SU-DHL-6 (cell line): ENCODE results near the gene PLA2G6.

Experiments used
- H2AFZ ChIP-seq: fragments of 200-600 bp; sonication (generic); 2 replicates; pipeline ENCODE4 v1.6.1; 2014; ENCODE audit warnings: low read depth, mild to moderate bottlenecking, moderate library complexity, mixed read lengths, antibody characterized with exemption, low read length; ENCODE audit not compliant: severe bottlenecking
- H3F3A ChIP-seq: fragments of 200-600 bp; shearing (Covaris generic); 2 replicates; pipeline ENCODE4 v1.6.0; 2016; ENCODE audit warnings: antibody characterized with exemption, mild to moderate bottlenecking; ENCODE audit not compliant: insufficient read depth
- H3K27ac ChIP-seq: fragments of 200-600 bp; sonication (generic); 2 replicates; pipeline ENCODE4 v1.5.1; 2016; ENCODE audit warnings: low read depth, mild to moderate bottlenecking, low read length, moderate library complexity, mixed read lengths
- H3K27me3 ChIP-seq: fragments of 200-600 bp; sonication (generic), shearing (Covaris generic); 2 replicates; pipeline ENCODE4 v1.6.0; 2014; ENCODE audit warnings: mild to moderate bottlenecking, low read length
- H3K36me3 ChIP-seq: fragments of 200-600 bp; sonication (generic); 2 replicates; pipeline ENCODE4 v1.6.1; 2014; ENCODE audit warnings: mild to moderate bottlenecking, low read length, mixed read lengths
- H3K4me2 ChIP-seq: fragments of 300-600, 200-600 bp; shearing (Covaris generic), sonication (generic); 2 replicates; pipeline ENCODE4 v1.6.0; 2014; ENCODE audit warnings: low read length, low read depth, mild to moderate bottlenecking; ENCODE audit not compliant: poor library complexity, severe bottlenecking
- H3K4me3 ChIP-seq: fragments of 200-600 bp; sonication (generic); 2 replicates; pipeline ENCODE4 v1.5.1; 2014; ENCODE audit warnings: antibody characterized with exemption, low read length, mild to moderate bottlenecking, mixed read lengths; ENCODE audit not compliant: insufficient read depth, poor library complexity, severe bottlenecking
- H3K79me2 ChIP-seq: fragments of 200-600 bp; sonication (generic); 2 replicates; pipeline ENCODE4 v1.6.1; 2014; ENCODE audit warnings: mild to moderate bottlenecking, low read length, moderate library complexity; ENCODE audit not compliant: insufficient read depth
- H3K9ac ChIP-seq: fragments of 200-600 bp; sonication (generic); 2 replicates; pipeline ENCODE4 v1.7.0; 2014; ENCODE audit warnings: mild to moderate bottlenecking, low read length
- H3K9me2 ChIP-seq: fragments of 200-600 bp; sonication (generic); replicated peaks from 2 replicates; pipeline ENCODE4 v1.6.1; 2014; ENCODE audit warnings: low read length; ENCODE audit not compliant: insufficient read depth
- H3K9me3 ChIP-seq: fragments of 200-600 bp; sonication (generic); 2 replicates; pipeline ENCODE4 v1.6.1; 2014; ENCODE audit warnings: low read length, mixed read lengths; ENCODE audit not compliant: insufficient read depth
- H4K20me1 ChIP-seq: fragments of 200-600 bp; sonication (generic); 2 replicates; pipeline ENCODE4 v1.6.1; 2014; ENCODE audit warnings: low read depth, mild to moderate bottlenecking, antibody characterized with exemption, low read length, moderate library complexity, mixed read lengths
- EZH2phosphoT487 ChIP-seq: fragments of 200-600 bp; sonication (generic), shearing (Covaris generic); conservative IDR thresholded peaks from 2 replicates; pipeline ENCODE4 v1.6.1; 2018; ENCODE audit warnings: mild to moderate bottlenecking, antibody characterized with exemption, low read length, moderate library complexity, mixed read lengths
- TF ChIP-seq, protein P1 (sequence below): fragments of 200-600 bp; sonication (generic); IDR thresholded peaks from one replicate; pipeline ENCODE4 v1.5.1; 2017; ENCODE audit warnings: antibody characterized with exemption, mild to moderate bottlenecking, low read length, moderate library complexity; ENCODE audit not compliant: insufficient read depth, poor library complexity, severe bottlenecking

Gene PLA2G6

DNA sequence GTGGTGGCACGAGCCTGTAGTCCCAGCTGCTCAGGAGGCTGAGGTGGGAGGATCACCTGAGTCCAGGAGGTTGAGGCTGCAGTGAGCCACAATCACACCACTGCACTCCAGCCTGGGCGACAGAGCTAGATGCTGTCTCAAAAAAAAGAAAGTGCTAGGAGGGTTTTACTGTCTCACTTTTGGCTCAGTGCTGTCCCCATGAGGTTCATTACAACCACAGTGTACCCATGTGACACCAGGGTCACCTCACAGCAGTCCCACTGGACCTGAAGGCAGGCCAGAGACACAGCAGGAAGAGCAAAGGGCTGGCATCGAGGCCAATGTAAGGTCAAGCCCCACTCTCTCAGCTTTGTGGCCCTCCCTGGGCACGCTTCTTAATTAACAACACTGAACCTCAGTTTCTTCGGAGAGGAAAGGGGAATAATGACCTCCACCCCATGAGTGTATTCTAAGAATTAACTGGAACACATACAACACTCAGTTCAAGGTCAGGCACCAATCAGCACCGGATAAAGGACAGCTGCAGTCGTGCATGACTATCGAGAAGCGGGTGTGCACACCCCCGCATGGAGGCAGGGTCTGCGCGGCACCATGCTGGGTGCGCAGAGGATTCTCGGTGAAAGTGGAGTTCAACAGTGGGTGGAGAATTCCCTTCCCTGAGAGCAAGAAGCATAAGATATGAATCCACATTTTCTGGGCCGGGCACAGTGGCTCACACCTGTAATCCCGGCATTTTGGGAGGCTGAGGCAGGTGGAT lies 40.2 kb downstream of the PLA2G6 start:
- H3K4me3 ChIP-seq = no peak overlapping the region
- TF ChIP-seq, protein P1, sequence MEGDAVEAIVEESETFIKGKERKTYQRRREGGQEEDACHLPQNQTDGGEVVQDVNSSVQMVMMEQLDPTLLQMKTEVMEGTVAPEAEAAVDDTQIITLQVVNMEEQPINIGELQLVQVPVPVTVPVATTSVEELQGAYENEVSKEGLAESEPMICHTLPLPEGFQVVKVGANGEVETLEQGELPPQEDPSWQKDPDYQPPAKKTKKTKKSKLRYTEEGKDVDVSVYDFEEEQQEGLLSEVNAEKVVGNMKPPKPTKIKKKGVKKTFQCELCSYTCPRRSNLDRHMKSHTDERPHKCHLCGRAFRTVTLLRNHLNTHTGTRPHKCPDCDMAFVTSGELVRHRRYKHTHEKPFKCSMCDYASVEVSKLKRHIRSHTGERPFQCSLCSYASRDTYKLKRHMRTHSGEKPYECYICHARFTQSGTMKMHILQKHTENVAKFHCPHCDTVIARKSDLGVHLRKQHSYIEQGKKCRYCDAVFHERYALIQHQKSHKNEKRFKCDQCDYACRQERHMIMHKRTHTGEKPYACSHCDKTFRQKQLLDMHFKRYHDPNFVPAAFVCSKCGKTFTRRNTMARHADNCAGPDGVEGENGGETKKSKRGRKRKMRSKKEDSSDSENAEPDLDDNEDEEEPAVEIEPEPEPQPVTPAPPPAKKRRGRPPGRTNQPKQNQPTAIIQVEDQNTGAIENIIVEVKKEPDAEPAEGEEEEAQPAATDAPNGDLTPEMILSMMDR = no peak
- TF ChIP-seq EZH2phosphoT487 = no peak
- no peaks in the 10 kb centered on the region for H3K27me3 ChIP-seq
- no peaks in the 10 kb centered on the region for H3K36me3 ChIP-seq
- no peaks in the 10 kb centered on the region for H4K20me1 ChIP-seq
- H3K4me2 ChIP-seq = no peak overlapping the region
- H3K27ac ChIP-seq = no peak overlapping the region
- no peaks in the 10 kb centered on the region for H3F3A ChIP-seq
- H3K9ac ChIP-seq = no peak overlapping the region
- H3K9me2 ChIP-seq = no peaks in the 10 kb centered on the region
- H3K79me2 ChIP-seq = no peaks in the 10 kb centered on the region
- no peak overlapping the region for H2AFZ ChIP-seq
- H3K9me3 ChIP-seq = no peaks in the 10 kb centered on the region

- Histone ChIP-seq H3K36me3 (no peaks in the 10 kb centered on the region), H3K9me3 (no peaks in the 10 kb centered on the region), H3K9me2 (no peaks in the 10 kb centered on the region), H2AFZ (no peak overlapping the region), H3K4me2 (no peak overlapping the region), H3F3A (no peaks in the 10 kb centered on the region), H3K4me3 (no peak overlapping the region), H3K79me2 (no peaks in the 10 kb centered on the region), H3K27ac (no peak overlapping the region), H3K27me3 (no peaks in the 10 kb centered on the region), H4K20me1 (no peaks in the 10 kb centered on the region), H3K9ac (no peak overlapping the region)
- TF ChIP-seq, protein P1 = no peak
- TF ChIP-seq EZH2phosphoT487 = no peak
Measured at GRCh38 chr22:38139901-38140300, 41.7 kb downstream of the PLA2G6 start.

DNA sequence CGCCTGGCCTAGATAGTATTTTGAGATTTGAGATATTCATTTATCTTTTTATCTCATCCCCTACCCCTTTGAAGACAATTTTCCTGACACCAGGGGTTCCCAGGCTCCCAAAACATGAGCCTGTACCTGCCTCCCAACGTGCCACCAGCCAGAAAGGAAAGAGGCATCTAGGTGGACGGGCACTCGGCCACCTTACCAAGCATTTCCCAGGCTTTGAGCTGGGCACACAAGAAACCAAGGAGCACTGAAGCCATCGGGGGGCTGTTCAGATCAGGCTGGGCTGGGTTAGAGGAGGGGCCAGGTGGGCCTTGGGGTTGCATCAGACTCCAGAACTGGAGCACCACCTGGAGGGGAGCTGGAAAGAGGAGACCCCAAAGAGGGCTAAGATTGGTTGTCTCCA lies 42.7 kb downstream of the PLA2G6 start:
- Histone ChIP-seq H3K9me2 (no peaks in the 10 kb centered on the region), H3K36me3 (no peaks in the 10 kb centered on the region), H3F3A (no peaks in the 10 kb centered on the region), H3K4me2 (no peak overlapping the region), H3K9ac (no peak overlapping the region), H3K9me3 (no peaks in the 10 kb centered on the region), H4K20me1 (no peaks in the 10 kb centered on the region), H3K27ac (no peak overlapping the region), H2AFZ (no peak overlapping the region), H3K79me2 (no peaks in the 10 kb centered on the region), H3K4me3 (no peak overlapping the region), H3K27me3 (no peaks in the 10 kb centered on the region)
- no peak for TF ChIP-seq EZH2phosphoT487
- TF ChIP-seq, protein P1 = no peak
